ENCODE measurements around the gene CDKN1A. TPM values are rescaled to one million over a fixed set of nuclear protein-coding genes. Genes with fewer than 3 reads are reported as not detected.
A peak's percentile ranks its signal among the peaks of the same experiment; 100 is the strongest.

Gene CDKN1A
- total and polyA plus RNA-seq, 9 of the 15 experiments (the other 6 are each of a cell fraction or from before 2014, with no cell fraction given), result 0.25 to 8.1 (median 5.1) TPM

DNA sequence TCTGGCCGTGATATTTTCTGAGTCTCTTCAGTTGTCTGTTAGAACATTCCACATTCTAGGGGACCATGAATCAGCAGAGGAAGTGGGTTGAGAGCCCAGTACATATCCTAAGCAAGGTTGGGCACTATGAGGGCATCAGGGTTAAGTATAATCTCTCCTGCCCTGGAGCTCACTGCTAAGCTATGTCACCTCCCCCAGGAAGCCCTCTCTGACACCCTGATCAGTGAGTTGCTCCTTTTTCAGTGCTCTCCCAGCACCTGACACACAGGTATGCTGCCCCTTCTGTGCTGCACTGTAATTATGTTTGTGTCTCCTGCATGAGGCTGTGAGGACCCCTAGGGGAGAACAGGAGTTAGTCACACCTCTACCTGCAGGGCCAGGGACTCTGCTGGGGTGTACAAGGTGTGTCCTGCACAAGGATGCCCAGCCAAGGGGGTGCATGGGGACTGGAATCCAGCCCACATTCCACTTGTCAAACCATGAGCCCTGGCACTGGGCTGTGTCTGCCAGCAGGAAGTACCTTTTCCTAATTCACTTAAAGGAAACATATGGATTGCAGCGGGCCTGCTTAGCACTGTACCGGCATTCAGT is 23.0 kb downstream of the CDKN1A start (continued):
- TF ChIP-seq ATF6 (CRISPR knock-in tag; IDR thresholded peaks at IDR 0.05) (no peak), ARNT (IDR thresholded peaks at IDR 0.05) (no peak), NR2F6 (CRISPR knock-in tag; IDR thresholded peaks at IDR 0.05) (no peak), PHF8 (IDR thresholded peaks at IDR 0.05; ENCODE audit: borderline replicate concordance, low read length) (no peak), ATF4 (CRISPR knock-in tag; IDR thresholded peaks at IDR 0.05) (no peak), ZNF707 (CRISPR knock-in tag; conservative IDR thresholded peaks at IDR 0.05) (no peak), NRF1 (conservative IDR thresholded peaks at IDR 0.05 in 1 of 2, IDR thresholded peaks at IDR 0.05 in 1 of 2) (no peak), TRIM24 (IDR thresholded peaks at IDR 0.05) (no peak), SMARCA5 (IDR thresholded peaks at IDR 0.05) (peak; percentile 87; the same call in 1 of the 2 replicates), MCM7 (IDR thresholded peaks at IDR 0.05) (no peak), U2AF1 (optimal IDR thresholded peaks at IDR 0.05; ENCODE audit: low read depth, low read length) (no peak), MGA (IDR thresholded peaks at IDR 0.05) (no peak), FOXJ2 (tag; IDR thresholded peaks at IDR 0.05) (no peak)
- TF ChIP-seq, protein P1, sequence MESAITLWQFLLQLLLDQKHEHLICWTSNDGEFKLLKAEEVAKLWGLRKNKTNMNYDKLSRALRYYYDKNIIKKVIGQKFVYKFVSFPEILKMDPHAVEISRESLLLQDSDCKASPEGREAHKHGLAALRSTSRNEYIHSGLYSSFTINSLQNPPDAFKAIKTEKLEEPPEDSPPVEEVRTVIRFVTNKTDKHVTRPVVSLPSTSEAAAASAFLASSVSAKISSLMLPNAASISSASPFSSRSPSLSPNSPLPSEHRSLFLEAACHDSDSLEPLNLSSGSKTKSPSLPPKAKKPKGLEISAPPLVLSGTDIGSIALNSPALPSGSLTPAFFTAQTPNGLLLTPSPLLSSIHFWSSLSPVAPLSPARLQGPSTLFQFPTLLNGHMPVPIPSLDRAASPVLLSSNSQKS (CRISPR knock-in tag; IDR thresholded peaks at IDR 0.05), result no peak

Measured in K562 (cell line).